Neural progenitor cell (in vitro differentiated cells): Measurements from ENCODE around the gene FBXL19. TPM values are rescaled to one million over a fixed set of nuclear protein-coding genes. Genes with fewer than 3 reads are reported as not detected.

Experiments used
- DNase-seq: peaks from one replicate; pipeline ENCODE4 v3.0.0-alpha.2; 2016; ENCODE audit warnings: low spot score
- H2AFZ ChIP-seq: fragments of 200-600 bp; sonication (generic); replicated peaks from 2 replicates; pipeline ENCODE4 v1.6.1; 2016; ENCODE audit warnings: antibody characterized with exemption
- H3F3A ChIP-seq: fragments of 200-600 bp; sonication (generic); 2 replicates; pipeline ENCODE4 v1.6.1; 2016; ENCODE audit warnings: antibody characterized with exemption, low read depth
- H3K27ac ChIP-seq: fragments of 200-600 bp; sonication (generic); 2 replicates; pipeline ENCODE4 v1.5.1; 2016; ENCODE audit warnings: mild to moderate bottlenecking
- H3K27me3 ChIP-seq: fragments of 200-600 bp; sonication (generic); 2 replicates; pipeline ENCODE4 v1.6.1; 2016; ENCODE audit warnings: mild to moderate bottlenecking, moderate library complexity
- H3K36me3 ChIP-seq: fragments of 200-600 bp; sonication (generic); 2 replicates; pipeline ENCODE4 v1.5.1; 2016
- H3K4me1 ChIP-seq: fragments of 200-600 bp; sonication (generic); 2 replicates; pipeline ENCODE4 v1.6.1; 2016; ENCODE audit warnings: mixed run types
- H3K4me2 ChIP-seq: fragments of 200-600 bp; sonication (generic); 2 replicates; pipeline ENCODE4 v1.6.1; 2016
- H3K4me3 ChIP-seq: fragments of 200-600 bp; sonication (generic); 2 replicates; pipeline ENCODE4 v1.5.1; 2016
- H3K79me2 ChIP-seq: fragments of 200-600 bp; sonication (generic); 2 replicates; pipeline ENCODE4 v1.6.1; 2016; ENCODE audit warnings: low read depth
- H3K9ac ChIP-seq: fragments of 200-600 bp; sonication (generic); 2 replicates; pipeline ENCODE4 v1.6.1; 2016
- H3K9me3 ChIP-seq: fragments of 200-600 bp; sonication (generic); 2 replicates; pipeline ENCODE4 v1.5.1; 2016; ENCODE audit warnings: low read depth
- H4K20me1 ChIP-seq: fragments of 200-600 bp; sonication (generic); 2 replicates; pipeline ENCODE4 v1.6.1; 2016; ENCODE audit warnings: low read depth
- H3K27ac Mint-ChIP-seq: 3 replicates; pipeline ENCODE4 v1.8.0; 2021; ENCODE audit warnings: mixed read lengths
- H3K27me3 Mint-ChIP-seq: 2 replicates; pipeline ENCODE4 v1.8.0; 2022; ENCODE audit warnings: low read depth, mild to moderate bottlenecking, inconsistent platforms, moderate library complexity, mixed read lengths; ENCODE audit not compliant: insufficient read depth
- H3K36me3 Mint-ChIP-seq: 3 replicates; pipeline ENCODE4 v1.8.0; 2021; ENCODE audit warnings: mixed read lengths
- H3K4me1 Mint-ChIP-seq: 3 replicates; pipeline ENCODE4 v1.8.0; 2021; ENCODE audit warnings: mixed read lengths
- H3K4me3 Mint-ChIP-seq: 3 replicates; pipeline ENCODE4 v1.8.0; 2021; ENCODE audit warnings: mild to moderate bottlenecking, moderate library complexity, mixed read lengths
- H3K9me3 Mint-ChIP-seq: 3 replicates; pipeline ENCODE4 v1.8.0; 2020; ENCODE audit warnings: mixed read lengths
- EZH2 ChIP-seq: fragments of 200-600 bp; sonication (generic); IDR thresholded peaks from 2 replicates; pipeline ENCODE4 v1.6.1; 2017; ENCODE audit warnings: antibody characterized with exemption, mild to moderate bottlenecking, moderate library complexity
- EZH2phosphoT487 ChIP-seq: fragments of 200-600 bp; sonication (generic); IDR thresholded peaks from 2 replicates; pipeline ENCODE4 v1.6.1; 2017; ENCODE audit warnings: antibody characterized with exemption
- total RNA-seq: library from RNA; depleted of rRNA; stranded (reverse); fragments of >200 nt; gene quantifications from 2 replicates; pipeline ENCODE4 v1.2.3, GENCODE V29; 2015; ENCODE audit warnings: low replicate concordance
- TF ChIP-seq, protein P1 (sequence below): fragments of 200-600 bp; sonication (generic); IDR thresholded peaks from 2 replicates; pipeline ENCODE4 v1.5.1; 2017; ENCODE audit warnings: antibody characterized with exemption, mild to moderate bottlenecking

Gene FBXL19
- total RNA-seq, 1 donor from 2014 or later: 9.2 TPM

DNA sequence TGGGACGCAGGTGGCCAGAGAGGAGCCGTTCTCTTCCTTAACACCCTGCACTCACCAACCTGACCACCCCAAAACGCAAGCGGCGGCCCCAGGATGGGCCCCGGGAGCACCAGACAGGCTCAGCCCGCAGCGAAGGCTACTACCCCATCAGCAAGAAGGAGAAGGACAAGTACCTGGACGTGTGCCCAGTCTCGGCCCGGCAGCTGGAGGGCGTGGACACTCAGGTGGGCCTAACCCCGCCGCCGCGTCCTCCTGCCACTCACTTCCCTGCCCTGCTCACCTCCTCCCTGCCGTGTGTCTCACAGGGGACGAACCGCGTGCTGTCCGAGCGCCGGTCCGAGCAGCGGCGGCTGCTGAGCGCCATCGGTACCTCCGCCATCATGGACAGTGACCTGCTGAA, 57.1 kb downstream of the FBXL19 start:
- H3K4me3 ChIP-seq: no peak overlapping the region
- TF ChIP-seq EZH2 (no peak), EZH2phosphoT487 (no peak)
- TF ChIP-seq, protein P1, sequence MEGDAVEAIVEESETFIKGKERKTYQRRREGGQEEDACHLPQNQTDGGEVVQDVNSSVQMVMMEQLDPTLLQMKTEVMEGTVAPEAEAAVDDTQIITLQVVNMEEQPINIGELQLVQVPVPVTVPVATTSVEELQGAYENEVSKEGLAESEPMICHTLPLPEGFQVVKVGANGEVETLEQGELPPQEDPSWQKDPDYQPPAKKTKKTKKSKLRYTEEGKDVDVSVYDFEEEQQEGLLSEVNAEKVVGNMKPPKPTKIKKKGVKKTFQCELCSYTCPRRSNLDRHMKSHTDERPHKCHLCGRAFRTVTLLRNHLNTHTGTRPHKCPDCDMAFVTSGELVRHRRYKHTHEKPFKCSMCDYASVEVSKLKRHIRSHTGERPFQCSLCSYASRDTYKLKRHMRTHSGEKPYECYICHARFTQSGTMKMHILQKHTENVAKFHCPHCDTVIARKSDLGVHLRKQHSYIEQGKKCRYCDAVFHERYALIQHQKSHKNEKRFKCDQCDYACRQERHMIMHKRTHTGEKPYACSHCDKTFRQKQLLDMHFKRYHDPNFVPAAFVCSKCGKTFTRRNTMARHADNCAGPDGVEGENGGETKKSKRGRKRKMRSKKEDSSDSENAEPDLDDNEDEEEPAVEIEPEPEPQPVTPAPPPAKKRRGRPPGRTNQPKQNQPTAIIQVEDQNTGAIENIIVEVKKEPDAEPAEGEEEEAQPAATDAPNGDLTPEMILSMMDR: no peak
- Mint-ChIP-seq H3K36me3 (peaks cover 26% of the 10 kb centered on the region), H3K27me3 (peaks cover 9% of the 10 kb centered on the region), H3K4me3 (no peak overlapping the region), H3K4me1 (no peaks in the 10 kb centered on the region), H3K27ac (no peak overlapping the region), H3K9me3 (no peaks in the 10 kb centered on the region)
- H3K4me1 ChIP-seq: no peaks in the 10 kb centered on the region
- H3K27ac ChIP-seq: no peak overlapping the region
- no peaks in the 10 kb centered on the region for H3K9me3 ChIP-seq
- no peaks in the 10 kb centered on the region for H3K27me3 ChIP-seq
- peaks cover 14% of the 10 kb centered on the region for H4K20me1 ChIP-seq
- H3F3A ChIP-seq: peaks cover 10% of the 10 kb centered on the region
- H2AFZ ChIP-seq: no peak overlapping the region
- DNase-seq: no peak
- no peaks in the 10 kb centered on the region for H3K79me2 ChIP-seq
- H3K4me2 ChIP-seq: no peak overlapping the region
- H3K9ac ChIP-seq: no peak overlapping the region
- H3K36me3 ChIP-seq: no peaks in the 10 kb centered on the region

DNA sequence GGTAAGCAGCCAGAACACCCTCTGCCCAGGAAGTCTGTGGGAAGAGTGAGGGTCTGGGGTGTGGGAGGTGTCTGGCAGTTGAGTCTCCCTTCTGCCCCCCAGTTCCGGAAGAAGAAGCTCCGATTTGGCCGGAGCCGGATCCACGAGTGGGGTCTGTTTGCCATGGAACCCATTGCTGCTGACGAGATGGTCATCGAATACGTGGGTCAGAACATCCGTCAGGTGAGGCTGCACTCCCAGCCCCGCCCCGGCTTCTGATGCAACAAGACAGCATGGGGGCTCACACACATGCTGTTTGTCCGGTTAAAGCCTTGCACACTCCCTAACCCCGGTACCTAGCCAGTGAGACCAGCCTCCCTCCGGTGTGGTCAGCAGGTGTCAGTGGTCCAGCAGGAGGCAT, 57.6 kb downstream of the FBXL19 start:
- Mint-ChIP-seq H3K9me3 (no peaks in the 10 kb centered on the region), H3K4me1 (no peaks in the 10 kb centered on the region), H3K27ac (no peak overlapping the region), H3K36me3 (peaks cover 21% of the 10 kb centered on the region), H3K27me3 (peaks cover 8% of the 10 kb centered on the region), H3K4me3 (no peak overlapping the region)
- no peaks in the 10 kb centered on the region for H3K9me3 ChIP-seq
- no peak overlapping the region for H3K4me3 ChIP-seq
- H3K4me2 ChIP-seq: no peak overlapping the region
- no peaks in the 10 kb centered on the region for H3K79me2 ChIP-seq
- TF ChIP-seq, protein P1: no peak
- TF ChIP-seq EZH2: no peak
- no peak for TF ChIP-seq EZH2phosphoT487
- no peaks in the 10 kb centered on the region for H3K36me3 ChIP-seq
- H3K4me1 ChIP-seq: no peaks in the 10 kb centered on the region
- no peak overlapping the region for H3K9ac ChIP-seq
- peaks cover 10% of the 10 kb centered on the region for H3F3A ChIP-seq
- H2AFZ ChIP-seq: no peak overlapping the region
- H3K27ac ChIP-seq: no peak overlapping the region
- H4K20me1 ChIP-seq: peaks cover 14% of the 10 kb centered on the region
- no peak for DNase-seq
- no peaks in the 10 kb centered on the region for H3K27me3 ChIP-seq

DNA sequence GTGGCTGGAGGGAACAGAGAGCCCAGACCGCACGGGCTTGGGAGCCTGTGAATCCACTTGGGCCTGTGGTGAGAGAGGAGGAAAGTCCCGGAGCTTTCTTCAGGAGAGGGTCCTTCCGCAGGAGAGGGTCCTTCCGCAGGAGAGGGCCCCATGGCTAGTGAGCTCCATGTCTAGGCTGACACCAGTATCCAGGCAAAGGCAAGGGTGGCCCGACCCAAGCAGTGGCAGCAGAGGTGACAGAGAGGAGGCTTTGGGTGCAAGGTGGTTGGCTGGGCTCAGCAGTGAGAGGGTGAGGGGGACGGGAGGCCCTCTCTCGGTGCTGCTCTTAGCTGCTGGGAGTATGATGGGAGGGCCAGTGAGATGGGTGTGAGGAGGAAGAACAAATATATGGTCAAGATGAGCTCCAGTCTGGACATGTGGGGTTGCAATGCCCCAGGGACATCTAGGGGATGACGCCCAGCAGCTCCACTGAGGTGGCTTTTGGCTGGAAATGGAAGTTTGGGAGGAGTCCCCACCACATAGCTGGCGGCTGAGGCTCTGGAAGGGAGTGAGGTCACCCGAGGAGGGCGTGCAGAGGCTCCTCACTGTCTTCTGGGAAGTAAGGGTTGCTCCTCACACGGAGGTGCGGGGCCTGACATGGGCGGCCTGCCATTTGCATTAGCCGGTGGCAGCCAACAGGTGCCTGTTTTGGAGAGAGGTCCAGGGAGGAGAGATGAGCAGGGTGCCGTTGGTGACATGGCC, 59.3 kb downstream of the FBXL19 start:
- H2AFZ ChIP-seq: no peak overlapping the region
- no peak overlapping the region for H3K4me3 ChIP-seq
- Mint-ChIP-seq H3K4me1 (no peaks in the 10 kb centered on the region), H3K4me3 (peak overlapping the region; percentile 13), H3K9me3 (no peaks in the 10 kb centered on the region), H3K36me3 (peaks cover 14% of the 10 kb centered on the region), H3K27me3 (peaks cover 11% of the 10 kb centered on the region), H3K27ac (peak overlapping the region; percentile 63)
- H3K36me3 ChIP-seq: no peaks in the 10 kb centered on the region
- H3K27me3 ChIP-seq: no peaks in the 10 kb centered on the region
- H3F3A ChIP-seq: peaks cover 10% of the 10 kb centered on the region
- H3K4me2 ChIP-seq: no peak overlapping the region
- H3K27ac ChIP-seq: no peak overlapping the region
- no peak overlapping the region for H3K9ac ChIP-seq
- TF ChIP-seq EZH2: no peak
- TF ChIP-seq, protein P1: no peak
- TF ChIP-seq EZH2phosphoT487: no peak
- no peaks in the 10 kb centered on the region for H3K9me3 ChIP-seq
- peaks cover 9% of the 10 kb centered on the region for H4K20me1 ChIP-seq
- no peaks in the 10 kb centered on the region for H3K79me2 ChIP-seq
- no peak for DNase-seq
- no peaks in the 10 kb centered on the region for H3K4me1 ChIP-seq
